GM18868 (cell line): ENCODE data around the gene FBXL16.
"Not testable (repeated sequence)": the region's sequence is repeated elsewhere in the genome, so short reads cannot be mapped to it uniquely, and the experiment has no call there.

Experiments used
- ATAC-seq: cut with Tn5 transposase; IDR thresholded peaks from one replicate; pipeline ENCODE4 v1.9.1; 2021; ENCODE audit warnings: mild to moderate bottlenecking, moderate library complexity; ENCODE audit not compliant: unreplicated experiment

The FBXL16 gene

DNA sequence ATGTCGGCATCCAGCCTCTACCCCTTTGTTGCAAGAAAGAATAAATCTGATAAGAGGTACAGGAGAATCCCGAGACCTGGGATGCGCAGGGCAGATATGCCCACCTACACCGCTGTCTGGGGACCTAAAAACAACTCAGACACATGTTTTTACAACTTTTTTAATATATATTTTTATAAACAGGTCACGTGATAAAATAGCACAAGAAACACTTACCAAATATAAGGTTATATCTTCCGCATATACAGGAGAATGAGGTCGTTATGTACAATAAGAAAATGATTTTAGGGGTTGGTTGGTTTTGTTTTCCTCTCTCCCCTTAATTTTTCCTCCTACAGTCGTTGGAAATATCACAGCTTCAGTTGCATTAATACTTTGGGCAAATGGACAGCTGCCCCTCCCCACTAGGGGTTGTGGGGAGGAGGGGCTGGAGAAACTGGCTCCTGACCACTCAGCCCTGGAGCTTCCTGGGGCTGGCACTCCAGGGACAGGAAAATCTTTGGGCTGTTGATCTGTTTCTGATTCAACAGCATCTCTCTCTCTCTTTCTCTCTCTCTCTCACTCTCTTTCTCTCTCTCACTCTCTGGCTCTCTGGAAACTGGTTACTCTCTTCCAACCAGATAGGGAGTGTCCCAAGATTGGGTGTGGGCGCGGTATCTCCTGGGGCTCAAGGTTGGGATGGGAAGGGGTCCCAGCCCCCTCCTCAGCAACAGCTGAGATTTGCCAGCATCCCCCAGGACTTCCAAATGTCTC, 13.1 kb downstream of the FBXL16 start:
- no peak for ATAC-seq

- ATAC-seq: not testable (repeated sequence)
Observed at GRCh38 chr16:691242-691641, 14.4 kb downstream of the FBXL16 start.

DNA sequence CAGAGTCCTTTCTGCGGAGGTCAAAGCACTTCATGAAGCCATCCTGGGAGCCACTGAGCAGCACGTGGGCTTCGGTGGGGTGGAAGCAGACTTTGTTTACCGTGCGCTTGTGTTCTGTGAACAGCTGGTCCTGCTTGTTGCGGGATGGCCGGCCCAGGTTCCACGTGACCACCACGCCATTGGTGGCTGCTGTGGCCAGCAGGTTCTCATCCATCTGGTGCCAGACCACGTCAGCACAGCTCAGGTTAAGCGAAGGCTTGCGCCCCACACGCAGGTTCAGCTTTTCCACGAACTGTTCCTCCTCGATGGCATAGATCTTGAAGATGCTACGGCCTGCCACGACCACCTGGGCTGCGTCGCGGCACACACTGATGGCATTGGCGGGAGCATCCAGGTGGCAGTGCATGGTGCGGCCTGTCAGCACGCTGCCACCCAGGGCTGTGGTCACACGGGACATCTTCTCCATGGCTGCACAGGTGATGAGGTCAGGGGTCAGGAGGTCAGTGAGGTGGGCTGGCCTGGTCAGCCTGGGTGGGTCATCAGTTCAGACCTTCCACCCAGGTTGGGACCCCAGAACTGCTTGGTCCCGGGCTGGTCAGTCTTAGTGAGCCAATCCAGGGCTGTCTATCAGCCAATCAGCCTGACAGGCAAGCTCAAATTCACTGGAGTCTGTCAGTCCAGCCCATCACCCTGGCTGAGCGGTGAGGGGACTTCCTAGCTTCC, 16.3 kb downstream of the FBXL16 start:
- no peak for ATAC-seq

- no peak for ATAC-seq
Observed at GRCh38 chr16:687499-687898, 18.1 kb downstream of the FBXL16 start.

- no peak for ATAC-seq
Observed at GRCh38 chr16:686459-687260, 18.9 kb downstream of the FBXL16 start.

DNA sequence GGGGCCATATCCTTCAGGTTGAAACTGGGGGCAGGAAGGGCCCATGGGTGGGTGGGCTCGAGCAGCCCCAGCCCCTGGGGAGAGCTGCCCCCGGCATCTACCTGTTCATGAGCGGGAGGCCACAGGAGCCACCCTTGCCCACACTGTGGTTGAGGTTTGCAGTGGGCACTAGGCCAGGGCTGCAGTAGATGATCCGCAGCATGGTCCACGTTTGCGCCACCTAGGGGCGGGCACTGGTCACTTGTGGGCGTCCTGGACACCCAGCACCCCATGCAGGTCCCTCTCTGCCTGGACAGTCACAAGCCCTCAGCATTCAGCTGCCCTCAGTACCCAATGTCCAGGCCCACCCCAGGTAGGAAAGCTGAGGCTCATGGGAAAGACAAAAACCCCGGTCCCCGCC, 19.6 kb downstream of the FBXL16 start:
- ATAC-seq: no peak

DNA sequence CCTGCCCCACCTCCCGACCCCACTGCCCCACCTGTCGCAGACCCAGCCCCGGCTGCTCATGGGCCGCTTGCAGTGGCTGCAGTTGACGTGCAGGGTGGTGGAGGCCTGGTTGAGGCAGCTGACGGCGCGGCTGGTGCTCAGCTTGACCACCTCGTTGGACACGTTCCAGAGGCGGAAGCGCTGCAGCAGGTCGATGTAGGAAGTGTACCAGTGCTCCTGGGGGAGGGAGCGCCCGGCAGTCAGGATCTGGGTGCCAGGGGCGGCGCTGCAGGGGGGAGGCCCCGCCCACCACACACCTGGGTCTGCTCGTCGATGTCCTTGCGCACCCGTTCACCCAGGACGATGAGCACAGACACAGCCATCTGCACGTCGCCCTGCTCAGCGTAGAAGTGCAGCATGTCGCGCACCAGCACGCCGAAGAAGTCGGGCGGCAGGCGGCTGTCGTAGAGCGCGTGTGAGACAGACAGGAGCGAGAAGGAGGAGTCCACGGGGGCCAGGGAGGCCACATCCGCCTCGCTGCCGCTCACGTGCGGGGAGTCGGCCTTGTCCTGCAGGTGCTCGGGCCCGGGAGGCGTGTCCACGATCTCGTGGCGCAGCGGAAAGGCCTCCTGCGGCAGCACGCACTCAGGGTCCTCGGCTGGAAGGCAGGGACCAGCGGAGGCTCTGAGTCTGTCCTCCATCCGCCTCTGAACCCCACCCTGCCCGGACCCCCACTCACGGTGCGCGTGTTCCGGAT, 20.5 kb downstream of the FBXL16 start:
- no peak for ATAC-seq

DNA sequence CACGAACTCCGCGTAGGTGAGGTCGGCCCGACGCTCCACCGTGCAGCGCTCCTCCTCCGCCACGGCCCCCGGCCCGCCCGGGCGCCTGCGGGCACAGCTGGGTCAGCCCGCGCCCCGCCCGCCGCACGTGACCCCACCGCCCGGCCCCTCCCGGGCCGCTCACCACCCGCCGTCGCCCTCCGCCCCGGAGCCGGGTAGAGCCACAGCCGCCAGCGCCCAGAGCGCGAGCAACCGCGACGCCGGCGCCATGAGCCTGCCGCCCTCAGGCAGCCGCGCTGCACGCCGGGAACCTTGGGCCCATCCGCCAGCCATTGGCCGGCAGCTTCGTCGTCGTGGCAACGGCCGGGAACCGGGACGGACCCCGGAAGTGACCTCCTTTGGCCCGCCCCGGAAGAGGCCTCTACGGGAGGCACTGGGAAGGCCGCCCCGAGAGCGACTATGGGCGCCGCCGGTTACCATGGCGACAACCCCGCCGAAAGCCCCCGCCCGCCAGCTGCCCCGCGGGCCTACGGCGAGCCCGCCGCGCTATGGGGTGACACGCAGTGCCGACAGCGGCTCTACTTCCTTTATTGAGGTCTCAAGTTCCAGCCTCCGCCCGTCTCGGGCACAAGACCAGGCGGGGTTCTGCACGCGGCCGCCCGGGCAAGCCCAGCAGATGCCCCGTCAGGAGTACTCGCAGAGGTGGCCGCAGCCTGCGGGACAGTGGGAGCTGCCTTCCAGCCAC, 21.4 kb downstream of the FBXL16 start, which contains the start of gene JMJD8:
Gene JMJD8 (minus strand): TSS at position 264 of the 724 bp plus-strand sequence. CDS start 15 bp downstream, at position 249.
- ATAC-seq: peak; percentile 70

- ATAC-seq: no peak
Observed at GRCh38 chr16:683396-684070, 22.1 kb downstream of the FBXL16 start.

- no peak for ATAC-seq
Observed at GRCh38 chr16:682493-683395, 22.9 kb downstream of the FBXL16 start.

DNA sequence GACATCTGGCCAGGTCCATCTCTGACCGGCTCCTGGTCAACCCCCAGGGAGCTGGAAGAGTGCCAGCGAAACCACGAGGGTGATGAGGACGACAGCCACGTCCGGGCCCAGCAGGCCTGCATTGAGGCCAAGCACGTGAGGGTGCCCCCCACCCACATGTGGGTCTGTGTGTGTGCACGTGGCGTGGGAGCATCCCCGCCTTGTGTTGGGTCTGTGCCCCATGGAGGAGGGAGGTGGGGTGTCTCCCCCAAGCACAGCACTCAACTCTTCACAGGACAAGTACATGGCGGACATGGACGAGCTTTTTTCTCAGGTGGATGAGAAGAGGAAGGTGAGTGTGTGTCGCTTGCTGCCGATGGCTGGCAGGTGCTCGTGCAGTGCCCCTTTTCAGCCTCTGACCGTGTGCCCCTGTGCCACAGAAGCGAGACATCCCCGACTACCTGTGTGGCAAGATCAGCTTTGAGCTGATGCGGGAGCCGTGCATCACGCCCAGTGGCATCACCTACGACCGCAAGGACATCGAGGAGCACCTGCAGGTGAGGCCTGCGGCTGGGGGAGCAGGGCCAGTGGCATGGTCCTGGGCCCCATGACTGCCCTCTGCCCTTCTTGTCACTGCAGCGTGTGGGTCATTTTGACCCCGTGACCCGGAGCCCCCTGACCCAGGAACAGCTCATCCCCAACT, 23.7 kb downstream of the FBXL16 start:
- no peak for ATAC-seq

DNA sequence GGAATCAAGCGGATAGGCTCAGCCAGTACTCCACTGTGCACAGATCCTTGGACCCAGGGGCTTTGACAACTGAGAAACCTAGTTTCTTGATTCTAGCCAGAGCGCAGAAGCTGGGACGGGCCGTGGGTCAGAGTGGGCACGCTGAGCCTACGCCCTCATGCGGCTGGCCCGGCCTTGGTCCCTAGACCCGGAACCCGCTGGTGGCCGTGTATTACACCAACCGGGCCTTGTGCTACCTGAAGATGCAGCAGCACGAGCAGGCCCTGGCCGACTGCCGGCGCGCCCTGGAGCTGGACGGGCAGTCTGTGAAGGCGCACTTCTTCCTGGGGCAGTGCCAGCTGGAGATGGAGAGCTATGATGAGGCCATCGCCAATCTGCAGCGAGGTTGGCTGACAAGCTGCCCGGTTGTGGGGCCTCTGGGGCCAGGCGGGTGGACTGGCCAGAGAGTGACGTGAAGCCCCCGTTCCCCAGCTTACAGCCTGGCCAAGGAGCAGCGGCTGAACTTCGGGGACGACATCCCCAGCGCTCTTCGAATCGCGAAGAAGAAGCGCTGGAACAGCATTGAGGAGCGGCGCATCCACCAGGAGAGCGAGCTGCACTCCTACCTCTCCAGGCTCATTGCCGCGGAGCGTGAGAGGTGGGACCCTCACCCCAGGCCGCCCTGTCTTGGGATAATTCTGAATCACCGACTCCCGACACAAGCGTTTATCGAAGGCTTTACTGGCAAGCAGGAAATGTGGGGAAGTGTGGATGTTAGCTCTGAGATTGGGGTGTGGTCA, 24.4 kb downstream of the FBXL16 start:
- no peak for ATAC-seq

DNA sequence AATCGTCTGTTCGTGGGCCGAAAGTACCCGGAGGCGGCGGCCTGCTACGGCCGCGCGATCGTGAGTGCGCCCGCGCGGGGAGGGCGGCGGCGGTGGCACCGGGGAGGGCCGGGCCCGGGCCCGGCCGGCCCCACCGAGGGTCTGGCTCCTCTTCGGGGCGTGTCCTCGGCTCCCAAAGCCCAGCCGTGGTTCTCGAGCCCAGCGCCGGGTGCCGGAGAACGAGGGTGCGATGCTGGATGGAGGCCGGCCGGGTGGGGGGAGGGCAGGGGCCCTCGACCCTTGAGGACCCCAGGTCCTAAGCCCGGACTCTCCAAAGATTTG, 25.0 kb downstream of the FBXL16 start:
- no peak for ATAC-seq

GRCh38 chr16:679814-680624, 25.6 kb downstream of the FBXL16 start, which contains the start of gene STUB1:
STUB1 (plus strand) TSS chr16:680410; CDS start chr16:680526, 116 bp downstream.
- ATAC-seq: peak; percentile 37

- ATAC-seq: no peak
Observed at GRCh38 chr16:678858-679813, 26.5 kb downstream of the FBXL16 start.
